NCI-H128 (cell line): ENCODE results near the gene SUV39H1.
A peak's percentile ranks its signal among the peaks of the same experiment; 100 is the strongest.

Experiments used
- DNase-seq: peaks from one replicate; lab custom pipeline; 2025; ENCODE audit not compliant: unreplicated experiment; lab: John Stamatoyannopoulos, UW

The SUV39H1 gene

GRCh38 chrX:48711929-48712505 lies 15.5 kb downstream of the SUV39H1 start:
- no peak for DNase-seq

DNA sequence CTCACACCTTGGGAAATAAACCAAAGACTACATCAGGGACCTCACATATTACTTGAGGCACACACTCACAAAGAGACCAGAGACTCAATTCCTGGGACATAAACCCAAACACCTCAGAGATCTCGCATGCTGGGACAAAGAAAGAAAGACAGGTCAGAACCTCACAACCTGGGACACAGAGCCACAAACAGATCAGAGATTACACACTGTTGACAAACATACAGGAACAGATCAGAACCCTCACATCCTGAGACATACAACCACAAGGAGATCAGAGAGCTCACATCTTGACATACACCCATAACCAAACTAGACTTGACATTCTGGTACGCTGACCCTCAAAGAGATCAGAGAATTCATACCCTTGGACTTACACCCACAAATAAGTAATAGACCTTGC lies 17.3 kb downstream of the SUV39H1 start:
- no peak for DNase-seq

DNA sequence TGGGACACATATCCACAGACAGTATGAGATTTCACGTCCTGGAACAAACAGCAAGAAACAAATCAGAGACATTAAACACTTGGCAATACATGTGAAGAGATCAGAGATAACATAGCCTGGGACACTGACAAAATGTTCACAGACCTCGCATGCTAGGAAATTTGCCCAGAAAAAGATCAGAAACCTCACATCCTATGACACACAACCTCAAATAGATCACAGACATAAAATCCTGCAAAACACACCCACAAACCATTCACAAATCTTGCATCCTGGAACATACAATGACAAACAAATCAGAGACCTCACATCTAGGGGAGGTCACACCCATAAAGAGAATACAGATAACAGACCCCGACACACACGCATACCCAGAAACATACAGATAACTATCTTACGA lies 18.0 kb downstream of the SUV39H1 start:
- DNase-seq: no peak

DNA sequence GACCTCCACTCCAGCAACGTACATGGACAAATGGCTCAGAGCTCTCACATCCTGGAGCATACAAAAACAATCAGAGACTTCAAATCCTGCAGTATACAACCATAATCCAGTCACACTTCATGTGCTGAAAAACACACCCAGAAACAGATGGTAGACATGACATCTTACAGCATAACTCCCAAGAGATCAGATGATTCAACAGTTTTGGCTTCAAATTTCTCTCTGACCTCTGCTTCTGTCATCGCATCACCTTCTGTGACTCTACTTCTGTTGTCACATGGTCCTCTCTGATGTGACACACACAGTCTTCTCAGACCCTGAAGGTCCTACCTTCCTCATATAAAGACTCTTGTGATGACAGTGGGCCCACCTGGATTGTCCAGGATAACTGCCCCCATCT lies 18.5 kb downstream of the SUV39H1 start:
- DNase-seq: no peak

DNA sequence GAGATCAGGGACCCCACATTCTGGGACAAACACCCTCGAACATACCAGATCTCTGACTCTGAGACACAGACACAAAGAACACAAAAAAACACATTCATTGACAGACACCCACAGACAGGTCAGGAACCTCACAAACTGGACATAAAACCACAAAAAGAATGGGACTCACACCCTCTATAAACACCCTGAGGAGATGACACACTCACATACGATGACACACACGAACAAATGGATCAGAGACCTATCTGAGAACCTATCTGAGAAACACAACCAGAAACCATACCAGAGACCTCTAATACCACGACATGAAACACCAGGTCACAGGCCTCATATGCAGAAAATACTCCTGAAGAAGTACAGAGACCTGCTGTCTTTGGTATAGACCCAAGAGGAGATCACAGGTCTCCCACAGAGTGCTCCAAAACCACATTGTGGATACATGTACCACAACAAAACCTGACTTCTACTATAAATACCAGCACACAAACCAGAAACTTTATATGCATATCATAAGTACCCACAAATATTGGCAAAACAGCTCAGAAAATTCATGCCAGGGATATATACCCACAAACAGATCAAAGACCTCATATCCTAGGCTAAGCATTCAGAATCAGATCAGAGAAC lies 19.5 kb downstream of the SUV39H1 start:
- no peak for DNase-seq

DNA sequence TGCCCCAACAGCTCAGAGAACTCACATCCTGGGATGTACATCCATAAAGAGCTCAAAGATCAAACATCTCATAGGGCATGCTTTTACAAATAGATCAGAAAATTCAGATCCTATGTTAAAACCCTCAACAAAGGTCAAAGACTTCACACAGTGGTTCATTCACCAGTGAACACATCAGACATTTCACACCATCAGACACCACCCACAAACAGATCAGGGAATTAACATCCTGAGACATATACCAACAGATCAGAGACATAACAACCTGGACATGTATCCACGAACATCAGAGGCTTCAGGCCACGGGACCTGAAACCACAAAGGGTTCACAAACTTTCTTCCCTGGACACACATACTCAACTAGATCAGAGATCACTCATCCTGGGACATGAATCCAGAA lies 23.4 kb downstream of the SUV39H1 start:
- DNase-seq: no peak

DNA sequence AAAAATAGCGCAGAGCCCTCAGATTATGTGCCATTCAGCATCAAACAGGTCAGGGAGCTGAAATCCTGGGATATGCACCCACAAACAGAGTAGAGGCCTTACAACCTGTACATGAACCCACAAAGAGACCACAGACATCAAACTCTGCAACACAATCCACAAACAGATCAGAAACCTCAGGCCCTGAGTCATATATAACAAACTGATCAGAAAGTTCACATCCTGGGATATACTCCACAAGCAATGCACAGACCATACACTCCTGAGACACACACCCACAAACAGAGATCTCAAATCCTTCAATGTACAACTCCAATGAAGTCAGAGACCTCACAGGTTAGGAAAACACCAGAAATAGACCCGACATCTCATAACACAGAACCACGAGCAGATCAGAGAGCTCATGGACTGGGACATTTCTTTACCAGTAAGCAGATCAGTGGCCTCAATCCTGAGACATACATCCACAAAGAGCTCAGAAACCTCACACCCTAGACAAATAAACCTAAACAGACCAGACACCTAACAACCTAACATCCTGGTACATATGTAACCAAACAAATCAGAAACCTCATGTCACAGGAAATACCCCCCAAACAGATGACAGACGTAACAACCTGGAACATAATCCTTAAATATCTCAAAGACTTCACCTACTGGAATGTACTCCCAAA lies 24.2 kb downstream of the SUV39H1 start:
- no peak for DNase-seq

- no peak for DNase-seq
These were observed 25.4 kb downstream of the SUV39H1 start for GRCh38 chrX:48721916-48722315.

DNA sequence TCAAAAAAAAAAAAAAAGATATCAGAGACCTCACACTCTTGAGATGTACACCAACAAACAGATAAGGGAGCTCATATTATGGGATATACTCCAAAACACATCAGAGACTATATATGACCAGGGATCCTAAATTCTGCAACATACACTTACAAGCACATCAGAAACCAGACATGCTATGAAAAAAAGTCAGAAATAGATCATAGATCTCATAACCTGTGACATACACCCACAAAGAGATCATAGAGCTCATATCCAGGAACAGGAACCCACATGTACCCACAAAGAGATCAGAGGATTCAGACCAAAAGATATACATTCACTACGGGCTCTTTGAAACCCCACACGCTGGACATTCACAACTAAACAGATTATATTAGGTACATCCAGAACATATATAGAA lies 30.1 kb downstream of the SUV39H1 start:
- DNase-seq: no peak

DNA sequence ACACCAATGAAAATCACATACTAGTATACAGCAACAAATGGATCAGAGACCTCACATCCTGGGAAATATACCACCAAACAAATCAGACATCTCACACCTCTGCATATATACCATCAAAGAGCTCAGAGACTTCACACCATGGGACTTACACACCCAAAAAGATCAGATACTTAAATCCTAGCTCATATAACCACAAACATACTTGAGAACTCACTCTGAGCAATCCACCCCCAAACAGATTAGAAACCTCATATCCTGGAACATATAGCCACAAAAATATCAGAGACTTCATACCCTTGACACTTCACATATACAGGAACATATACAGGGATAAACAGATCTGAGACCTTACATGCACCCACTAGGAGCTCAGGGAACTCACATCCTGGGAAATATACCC lies 32.1 kb downstream of the SUV39H1 start:
- DNase-seq: no peak

GRCh38 chrX:48736303-48736702 lies 39.8 kb downstream of the SUV39H1 start:
- no peak for DNase-seq

GRCh38 chrX:48736878-48737212 lies 40.3 kb downstream of the SUV39H1 start:
- DNase-seq: no peak

DNA sequence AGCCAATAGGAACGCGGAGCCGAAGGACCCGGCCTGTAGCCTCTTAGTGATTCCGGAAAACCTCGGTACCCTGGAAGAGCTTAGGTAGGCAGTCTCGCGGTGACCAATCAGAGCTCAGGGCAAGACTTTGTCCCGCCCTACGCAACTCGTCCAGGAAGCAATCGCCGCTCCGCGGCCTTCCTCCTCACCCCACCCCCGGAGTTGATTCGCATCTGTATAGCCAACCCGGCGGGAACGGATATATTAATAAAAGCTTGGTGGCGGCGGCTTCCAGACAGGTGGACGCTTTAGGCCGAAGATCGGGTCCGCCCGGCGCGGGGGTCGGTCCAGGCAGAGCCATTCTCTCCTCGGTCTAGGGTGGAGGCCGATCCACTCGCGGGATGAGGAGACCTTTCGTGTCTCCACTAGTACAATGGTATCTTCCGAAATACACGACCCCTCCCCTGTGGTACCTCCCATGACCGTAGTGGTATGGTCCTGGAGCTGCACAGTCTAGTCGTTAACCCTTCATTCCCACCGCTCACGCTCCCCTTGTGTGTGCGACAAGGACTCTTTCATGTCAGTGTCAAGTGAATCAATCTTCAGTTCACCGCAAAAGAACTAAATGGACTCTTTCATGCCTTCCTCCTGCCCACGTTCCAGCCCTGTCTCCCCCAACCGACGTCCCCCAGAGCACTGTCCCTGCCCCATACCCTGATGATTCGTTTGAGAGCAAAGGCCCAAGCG lies 40.8 kb downstream of the SUV39H1 start:
- DNase-seq: peak; percentile 90

DNA sequence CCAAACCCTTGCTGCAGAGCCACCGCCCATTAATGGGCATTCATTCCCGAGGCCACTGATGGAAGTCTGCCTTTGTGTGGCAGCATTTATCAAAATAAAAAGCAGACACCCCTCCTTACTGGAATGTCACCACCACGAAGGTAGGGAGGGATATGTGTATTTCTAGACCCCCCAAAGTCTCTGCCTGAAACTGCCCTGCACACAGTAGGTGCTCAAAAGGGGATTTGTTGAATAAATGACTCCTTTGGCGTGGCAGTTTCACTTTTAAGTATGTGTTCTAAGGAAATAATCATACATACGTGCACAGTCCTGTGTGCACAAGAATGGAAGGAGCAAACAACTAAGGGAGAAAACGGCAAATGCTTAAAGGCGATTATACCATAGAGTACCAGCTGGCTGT lies 41.4 kb downstream of the SUV39H1 start:
- DNase-seq: no peak

DNA sequence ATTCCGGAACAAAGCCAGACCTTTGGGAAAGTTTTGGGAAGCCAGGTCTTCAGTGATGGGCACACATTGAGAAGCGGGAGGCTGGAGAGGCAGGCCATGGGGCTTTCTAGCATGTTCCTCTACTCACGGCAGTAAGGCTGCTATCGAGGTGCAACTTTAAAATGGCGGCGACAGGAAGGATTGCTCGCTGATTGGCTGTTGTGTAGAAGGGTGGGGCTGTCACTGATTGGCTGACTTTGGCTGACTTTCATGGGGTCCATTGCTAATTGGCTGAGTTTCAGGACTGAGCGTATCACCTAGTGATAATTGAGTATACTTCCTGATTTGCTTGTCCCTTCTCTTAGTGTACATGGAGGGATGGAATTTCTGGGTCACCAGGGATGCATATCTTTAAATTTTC lies 45.3 kb downstream of the SUV39H1 start:
- DNase-seq: no peak

- DNase-seq: no peak
These were observed 48.7 kb downstream of the SUV39H1 start for GRCh38 chrX:48745222-48745621.

DNA sequence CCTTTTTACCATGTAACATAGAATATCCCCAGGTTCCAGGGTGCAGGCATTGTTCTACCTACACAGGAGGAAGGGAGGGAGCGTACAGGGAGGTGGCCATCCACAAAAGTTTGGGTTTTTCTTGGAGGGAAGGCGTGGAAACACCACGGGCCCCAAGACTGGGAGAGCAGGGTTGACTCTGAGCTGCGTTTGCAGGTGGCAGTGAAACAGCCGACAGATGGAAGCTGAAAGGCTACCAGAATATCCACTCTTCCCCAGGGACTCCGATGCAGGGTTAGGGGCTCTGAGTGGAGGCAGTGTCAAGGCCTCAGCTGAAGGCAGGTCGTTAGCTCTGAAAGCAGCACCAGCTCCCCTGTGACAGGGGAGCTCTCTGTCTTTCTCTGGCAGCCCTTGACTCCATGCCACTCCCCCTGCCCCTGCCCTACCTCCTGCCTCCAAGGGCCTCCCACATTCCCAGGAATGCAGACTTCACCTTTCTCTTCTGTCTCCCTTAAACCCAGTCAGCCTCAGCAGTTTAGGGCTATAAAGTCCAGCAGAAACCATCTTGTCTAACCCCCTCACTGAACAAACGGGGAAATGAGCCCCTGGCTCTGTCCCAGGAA lies 51.0 kb downstream of the SUV39H1 start:
- no peak for DNase-seq

DNA sequence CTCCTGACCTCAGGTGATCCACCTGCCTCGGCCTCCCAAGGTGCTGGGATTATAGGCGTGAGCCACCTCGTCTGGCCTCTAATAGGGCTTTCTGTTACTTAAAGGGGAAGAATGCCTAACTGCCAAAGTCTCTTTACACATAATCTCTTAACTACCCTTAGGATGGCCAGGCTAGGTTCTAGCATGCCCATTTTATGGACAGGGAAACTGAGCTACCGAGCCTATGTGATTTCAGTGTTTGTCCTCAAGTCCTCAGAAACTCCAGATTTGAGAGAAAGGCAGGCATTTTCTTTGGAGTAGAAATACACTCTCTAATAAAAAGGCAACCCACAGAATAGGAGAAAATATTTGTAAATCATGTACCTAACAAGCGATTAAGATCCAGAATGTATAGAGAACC lies 52.6 kb downstream of the SUV39H1 start:
- no peak for DNase-seq

DNA sequence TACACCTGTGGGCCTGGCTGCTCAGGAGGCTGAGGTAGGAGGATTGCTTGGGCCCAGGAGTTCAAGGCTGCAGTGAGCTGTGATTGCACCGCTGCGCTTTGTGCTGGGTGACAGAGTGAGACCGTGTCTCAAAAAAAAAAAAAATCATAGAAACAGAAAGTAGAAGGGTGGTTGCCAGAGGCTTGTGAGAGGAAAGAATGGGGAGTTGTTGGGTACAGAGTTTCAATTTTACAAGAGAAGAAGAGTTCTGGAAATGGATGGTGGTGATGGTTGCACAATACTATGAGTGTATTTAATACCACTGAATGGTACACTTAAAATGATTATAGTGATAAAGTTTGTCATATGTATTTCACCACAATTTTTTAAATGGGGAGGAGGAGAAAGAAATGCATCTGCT lies 54.8 kb downstream of the SUV39H1 start:
- no peak for DNase-seq

GRCh38 chrX:48752498-48752897 lies 56.0 kb downstream of the SUV39H1 start:
- DNase-seq: no peak

- DNase-seq: no peak
These were observed 57.2 kb downstream of the SUV39H1 start for GRCh38 chrX:48753708-48754228.

DNA sequence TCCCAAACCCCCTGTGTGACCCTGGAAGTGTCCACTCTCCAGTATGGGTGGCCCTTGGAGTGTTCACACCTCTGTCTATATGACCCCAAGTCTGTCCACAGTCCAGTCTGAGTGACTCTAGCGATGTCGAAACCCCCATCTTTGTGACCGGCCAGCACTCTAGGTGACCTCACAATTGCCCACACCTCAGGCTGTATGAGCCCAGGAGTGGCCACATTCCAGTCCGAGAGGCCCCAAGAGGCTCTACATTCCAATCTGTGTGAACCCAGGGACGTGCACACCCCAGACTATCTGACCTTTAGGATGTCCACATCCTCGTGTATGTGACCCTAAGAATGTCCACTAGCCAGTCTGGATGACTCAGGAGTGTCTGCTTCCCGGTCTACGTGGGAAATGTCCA lies 57.7 kb downstream of the SUV39H1 start:
- no peak for DNase-seq
